Tibial nerve (tissue), 4 donors: Measurements from ENCODE around the gene MYD88.

ENCODE experiments used
- CTCF ChIP-seq, 5 experiments: fragments of 200-600 bp in 3 of 5; fragments of 450-650 bp in 2 of 5; sonication (generic) in 3 of 5; IDR thresholded peaks; one replicate each; pipeline ENCODE4 v1.5.1; 2016 to 2019; ENCODE audit warnings: antibody characterized with exemption in 5 of 5, mild to moderate bottlenecking in 3 of 5, moderate library complexity in 2 of 5
- EP300 ChIP-seq, 2 donors: sonication (generic); formaldehyde crosslinking; IDR thresholded peaks; one replicate each; pipeline ENCODE4 v1.6.1; 2017; ENCODE audit warnings: antibody characterized with exemption in 2 of 2, mild to moderate bottlenecking in 1 of 2
- POLR2A ChIP-seq, 2 donors: fragments of 450-650 bp; IDR thresholded peaks; one replicate each; pipeline ENCODE4 v1.6.1; 2017; ENCODE audit warnings: antibody characterized with exemption in 2 of 2, mild to moderate bottlenecking in 2 of 2, moderate library complexity in 2 of 2

DNA sequence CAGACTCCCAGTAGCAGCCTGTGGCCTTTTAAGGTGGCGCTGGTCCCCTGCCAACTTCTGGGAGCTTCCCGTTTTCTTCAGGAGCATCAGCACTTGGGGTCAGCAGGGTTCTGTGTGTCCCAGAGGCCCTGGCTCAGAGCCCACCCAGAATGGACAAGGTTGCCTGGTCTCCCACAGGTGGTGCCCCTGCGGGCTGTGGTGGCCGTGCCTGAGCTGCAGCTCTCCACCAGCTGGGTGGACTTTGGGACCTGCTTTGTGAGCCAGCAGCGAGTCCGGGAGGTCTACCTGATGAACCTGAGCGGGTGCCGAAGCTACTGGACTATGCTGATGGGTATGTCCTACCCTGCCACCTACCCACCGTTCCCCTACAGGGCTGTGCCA, 17.0 kb upstream of the MYD88 start:
- no peak for TF ChIP-seq EP300 (IDR thresholded peaks at IDR 0.05)
- no peak for TF ChIP-seq POLR2A (IDR thresholded peaks at IDR 0.05)
- no peak for TF ChIP-seq CTCF (IDR thresholded peaks at IDR 0.05)
